ENCODE measurements around the gene WDR12. TPM values are rescaled to one million over a fixed set of nuclear protein-coding genes. Genes with fewer than 3 reads are reported as not detected.

Gene WDR12
- total and polyA plus RNA-seq, 12 donors = 12.4 to 68.7 (median 38.3) TPM

- DNase-seq = no peak
- Histone ChIP-seq H3K36me3 (replicated peaks in 1 of 2) (peaks cover 0 to 5% of the 10 kb centered on the region in 2 donors), H3K27ac (no peak overlapping the region), H3K27me3 (no peaks in the 10 kb centered on the region), H3K4me3 (no peak overlapping the region), H3K9me3 (replicated peaks in 1 of 3) (no peaks in the 10 kb centered on the region), H3K4me1 (replicated peaks in 1 of 2) (no peaks in the 10 kb centered on the region)
- 97 to 100% (median 98%) methylated on average over 2 of the region's 2 CpGs for WGBS, 4 donors
- TF ChIP-seq POLR2A (IDR thresholded peaks at IDR 0.05) (no peak), CTCF (IDR thresholded peaks at IDR 0.05) (no peak)
- intact Hi-C loops (cut with DNase I) = no loop called here
Measured at GRCh38 chr2:202945497-202945896, 34.0 kb upstream of the WDR12 start.

GRCh38 chr2:202944816-202945215 lies 33.3 kb upstream of the WDR12 start:
- no peak for DNase-seq
- Histone ChIP-seq H3K27ac (no peak overlapping the region), H3K27me3 (no peaks in the 10 kb centered on the region), H3K4me3 (no peak overlapping the region), H3K9me3 (replicated peaks in 1 of 3) (no peaks in the 10 kb centered on the region), H3K36me3 (replicated peaks in 1 of 2) (peaks cover 0 to 5% of the 10 kb centered on the region in 2 donors), H3K4me1 (replicated peaks in 1 of 2) (no peaks in the 10 kb centered on the region)
- TF ChIP-seq POLR2A (IDR thresholded peaks at IDR 0.05) (no peak), CTCF (IDR thresholded peaks at IDR 0.05) (no peak)
- intact Hi-C loops (cut with DNase I) = no loop called here
- WGBS, 4 donors = 91 to 95% (median 92%) methylated on average over 3 of the region's 3 CpGs

- WGBS, 4 donors = 77 to 93% (median 87%) methylated on average over 1 of the region's 1 CpG
- peaks cover 0 to 5% of the 10 kb centered on the region in 2 donors for H3K36me3 ChIP-seq (replicated peaks in 1 of 2)
- no peak for DNase-seq
- TF ChIP-seq POLR2A (IDR thresholded peaks at IDR 0.05) = no peak
- no peak for TF ChIP-seq CTCF (IDR thresholded peaks at IDR 0.05)
- no peak overlapping the region for H3K27ac ChIP-seq
- no peaks in the 10 kb centered on the region for H3K4me1 ChIP-seq (replicated peaks in 1 of 2)
- no peaks in the 10 kb centered on the region for H3K9me3 ChIP-seq (replicated peaks in 1 of 3)
- H3K27me3 ChIP-seq = no peaks in the 10 kb centered on the region
- intact Hi-C loops (cut with DNase I) = no loop called here
- H3K4me3 ChIP-seq = no peak overlapping the region
Measured at GRCh38 chr2:202944408-202944807, 32.9 kb upstream of the WDR12 start.

- Histone ChIP-seq H3K4me1 (replicated peaks in 1 of 2) (no peaks in the 10 kb centered on the region), H3K36me3 (replicated peaks in 1 of 2) (peaks cover 0 to 5% of the 10 kb centered on the region in 2 donors), H3K9me3 (replicated peaks in 1 of 3) (no peaks in the 10 kb centered on the region), H3K27ac (no peak overlapping the region), H3K27me3 (no peaks in the 10 kb centered on the region), H3K4me3 (no peak overlapping the region)
- no peak for TF ChIP-seq CTCF (IDR thresholded peaks at IDR 0.05)
- no peak for TF ChIP-seq POLR2A (IDR thresholded peaks at IDR 0.05)
- no peak for DNase-seq
- intact Hi-C loops (cut with DNase I) = no loop called here
- 95 to 99% (median 96%) methylated on average over 4 of the region's 4 CpGs for WGBS, 4 donors
Measured at GRCh38 chr2:202941771-202942170, 30.3 kb upstream of the WDR12 start.

Data from adrenal gland (tissue), 12 donors.